GM12864 (cell line): ENCODE results near the gene ZFY.

Experiments used
- DNase-seq: peaks from one replicate; pipeline ENCODE4 v3.0.0-alpha.2; 2011; ENCODE audit warnings: low read depth
- H3K4me3 ChIP-seq: 2 replicates; pipeline ENCODE4 v1.5.1; 2011; ENCODE audit warnings: mild to moderate bottlenecking, low read depth, low read length, control low read depth
- TF ChIP-seq, protein P1 (sequence below): IDR thresholded peaks from 2 replicates; pipeline ENCODE4 v1.5.1; 2011; ENCODE audit warnings: low read depth, mild to moderate bottlenecking, moderate library complexity, low read length, control low read depth, inconsistent platforms; ENCODE audit errors: missing control alignments

Gene ZFY

GRCh38 chrY:3018546-3018945 lies 83.4 kb downstream of the ZFY start:
- TF ChIP-seq, protein P1, sequence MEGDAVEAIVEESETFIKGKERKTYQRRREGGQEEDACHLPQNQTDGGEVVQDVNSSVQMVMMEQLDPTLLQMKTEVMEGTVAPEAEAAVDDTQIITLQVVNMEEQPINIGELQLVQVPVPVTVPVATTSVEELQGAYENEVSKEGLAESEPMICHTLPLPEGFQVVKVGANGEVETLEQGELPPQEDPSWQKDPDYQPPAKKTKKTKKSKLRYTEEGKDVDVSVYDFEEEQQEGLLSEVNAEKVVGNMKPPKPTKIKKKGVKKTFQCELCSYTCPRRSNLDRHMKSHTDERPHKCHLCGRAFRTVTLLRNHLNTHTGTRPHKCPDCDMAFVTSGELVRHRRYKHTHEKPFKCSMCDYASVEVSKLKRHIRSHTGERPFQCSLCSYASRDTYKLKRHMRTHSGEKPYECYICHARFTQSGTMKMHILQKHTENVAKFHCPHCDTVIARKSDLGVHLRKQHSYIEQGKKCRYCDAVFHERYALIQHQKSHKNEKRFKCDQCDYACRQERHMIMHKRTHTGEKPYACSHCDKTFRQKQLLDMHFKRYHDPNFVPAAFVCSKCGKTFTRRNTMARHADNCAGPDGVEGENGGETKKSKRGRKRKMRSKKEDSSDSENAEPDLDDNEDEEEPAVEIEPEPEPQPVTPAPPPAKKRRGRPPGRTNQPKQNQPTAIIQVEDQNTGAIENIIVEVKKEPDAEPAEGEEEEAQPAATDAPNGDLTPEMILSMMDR, result no peak
- no peak for DNase-seq
- no peak overlapping the region for H3K4me3 ChIP-seq

DNA sequence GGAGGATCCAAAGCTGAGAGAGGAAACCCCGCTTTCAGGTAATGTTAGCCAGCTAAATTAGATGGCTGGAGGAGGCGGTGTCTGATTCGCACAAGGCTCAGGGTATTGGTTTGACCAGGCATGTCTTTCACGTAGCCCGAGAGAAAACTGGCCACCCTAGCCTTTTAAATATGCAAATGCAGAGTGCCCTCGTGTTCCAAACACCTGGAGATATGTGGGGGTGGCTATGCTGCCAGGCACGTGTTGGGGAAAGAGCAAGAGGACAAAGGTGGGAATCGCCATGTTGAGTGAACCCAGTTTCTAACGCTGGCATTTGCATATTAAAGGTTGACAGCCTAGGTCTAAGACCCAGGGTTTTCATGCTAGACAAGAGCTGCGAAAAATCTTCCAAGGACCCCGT lies 84.4 kb downstream of the ZFY start:
- TF ChIP-seq, protein P1, result no peak
- no peak for DNase-seq

GRCh38 chrY:3021176-3021575 lies 86.0 kb downstream of the ZFY start:
- no peak overlapping the region for H3K4me3 ChIP-seq
- no peak for DNase-seq
- TF ChIP-seq, protein P1, result no peak

More for the DNA sequence above, 84.4 kb downstream of the ZFY start:
- H3K4me3 ChIP-seq, result no peak overlapping the region

- no peak for DNase-seq
- TF ChIP-seq, protein P1, result no peak
- no peak overlapping the region for H3K4me3 ChIP-seq
Observed at GRCh38 chrY:3023606-3024005, 88.4 kb downstream of the ZFY start.

GRCh38 chrY:3025357-3025756 lies 90.2 kb downstream of the ZFY start:
- no peak overlapping the region for H3K4me3 ChIP-seq
- no peak for DNase-seq
- TF ChIP-seq, protein P1, result no peak
